Airway epithelial cell (primary cell): ENCODE measurements around the gene SMAD5. TPM values are rescaled to one million over a fixed set of nuclear protein-coding genes. Genes with fewer than 3 reads are reported as not detected.

Experiments
- total RNA-seq: library from RNA; depleted of rRNA; stranded (reverse); fragments of >200 nt; gene quantifications from 2 replicates; pipeline ENCODE4 v1.2.3, GENCODE V29; 2015

Gene SMAD5
- 42.6 and 60.7 TPM in 2 replicates for total RNA-seq

GRCh38 chr5:136132557-136133221 lies at the start of gene SMAD5:
Gene SMAD5, plus strand, starts transcription at chr5:136132845. Its CDS starts 20,916 bp downstream, at chr5:136153761.

DNA sequence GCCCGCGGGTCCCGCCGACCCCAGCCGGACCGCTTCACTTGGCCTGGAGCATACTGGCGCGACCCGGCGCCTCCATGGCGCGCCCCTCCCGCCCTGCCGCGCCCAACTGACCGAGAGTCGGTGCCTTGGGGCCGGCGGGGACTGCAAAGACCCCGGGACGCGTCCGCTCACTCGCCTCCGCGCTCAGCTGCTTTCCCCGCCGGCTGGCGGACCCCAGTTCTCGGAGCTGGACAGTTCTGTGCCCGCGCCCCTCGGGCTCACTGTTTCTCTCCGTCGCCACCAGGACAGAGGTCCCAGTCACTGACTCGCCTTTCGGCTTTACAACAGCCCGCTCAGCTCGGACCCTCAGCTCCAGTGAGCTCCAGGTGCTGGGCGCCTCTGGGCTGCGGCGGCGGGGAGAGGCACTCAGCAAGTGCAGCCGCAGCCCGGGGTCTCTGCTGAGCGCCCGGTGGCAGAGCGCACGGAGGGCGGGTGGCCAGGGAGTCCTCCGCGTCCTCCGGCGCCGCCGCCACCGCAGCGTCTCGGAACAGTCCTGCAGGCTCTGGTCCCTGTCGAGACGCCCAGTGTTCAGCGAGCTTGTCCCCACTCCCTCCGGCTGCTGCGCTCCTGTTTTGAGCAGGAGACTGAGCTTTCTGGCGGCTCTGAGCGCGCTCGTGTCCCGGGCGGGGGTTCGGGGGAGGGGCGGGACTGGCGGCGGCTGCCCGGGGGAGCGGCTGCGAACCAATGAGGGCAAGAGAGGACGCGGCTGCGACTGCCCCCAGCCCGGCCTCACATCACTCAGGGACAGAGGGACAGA lies 60.1 kb downstream of the SMAD5 start, which contains the start of gene SMIM32:
Gene SMIM32 (minus strand): TSS at position 637 of the 796 bp plus-strand sequence. CDS start 638 bp downstream, outside the sequence.

Other genes with a start within 250 kb of the SMAD5 start
- not detected in 2 replicates for gene IL9, start 237.0 kb upstream of the SMAD5 start, total RNA-seq
- gene LECT2, start 177.9 kb upstream of the SMAD5 start, total RNA-seq = not detected in 2 replicates
- 499 and 586 TPM in 2 replicates for gene TGFBI, start 103.9 kb upstream of the SMAD5 start, total RNA-seq
- not detected in 2 replicates for gene SMIM32, start 60.3 kb downstream of the SMAD5 start, total RNA-seq
- gene TRPC7, start 232.7 kb downstream of the SMAD5 start, total RNA-seq = not detected in 2 replicates